NB4 (cell line): ENCODE measurements around the gene POU6F2.

Experiments used
- CTCF ChIP-seq: IDR thresholded peaks from one replicate; pipeline ENCODE4 v1.5.1; 2012; ENCODE audit warnings: low read depth, low read length
- MYC ChIP-seq: IDR thresholded peaks from 2 replicates; pipeline ENCODE4 v1.6.1; 2011; ENCODE audit warnings: low read depth, low read length
- POLR2A ChIP-seq: IDR thresholded peaks from 2 replicates; pipeline ENCODE4 v1.6.1; 2011; ENCODE audit warnings: mild to moderate bottlenecking; ENCODE audit not compliant: insufficient read length; ENCODE audit errors: extremely low read depth
- TF ChIP-seq, protein P1 (sequence below): IDR thresholded peaks from 2 replicates; pipeline ENCODE4 v1.6.1; 2011; ENCODE audit warnings: low read depth, low read length

DNA sequence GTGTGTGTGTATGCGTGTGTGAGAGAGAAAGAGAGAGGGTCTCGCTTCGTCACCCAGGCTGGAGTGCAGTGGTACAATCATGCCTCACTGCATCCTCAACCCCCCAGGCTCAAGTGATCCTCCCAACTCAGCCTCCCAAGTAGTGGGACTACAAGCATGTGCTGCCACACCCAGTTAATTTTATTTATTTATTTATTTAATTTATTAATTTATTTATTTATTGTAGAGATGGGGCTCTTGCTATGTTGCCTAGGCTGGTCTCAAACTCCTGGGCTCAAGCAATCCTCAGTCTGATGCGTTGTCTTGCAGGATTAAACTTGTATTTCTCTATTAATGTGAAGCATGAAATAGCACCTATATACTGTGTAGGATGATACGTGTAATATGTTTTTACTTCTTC, 21.8 kb upstream of the POU6F2 start:
- TF ChIP-seq CTCF (no peak), POLR2A (no peak), MYC (no peak)
- TF ChIP-seq, protein P1, sequence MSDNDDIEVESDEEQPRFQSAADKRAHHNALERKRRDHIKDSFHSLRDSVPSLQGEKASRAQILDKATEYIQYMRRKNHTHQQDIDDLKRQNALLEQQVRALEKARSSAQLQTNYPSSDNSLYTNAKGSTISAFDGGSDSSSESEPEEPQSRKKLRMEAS, result no peak
